Left lobe of liver (tissue), 2 donors: Measurements from ENCODE around the gene LSM7. TPM values are rescaled to one million over a fixed set of nuclear protein-coding genes. Genes with fewer than 3 reads are reported as not detected.

Experiments
- ATAC-seq: fragments of 200-7000 bp; cut with Tn5 transposase; one replicate; pipeline ENCODE4 v1.9.1; 2020; ENCODE audit warnings: mild to moderate bottlenecking, moderate library complexity
- DNase-seq: peaks from one replicate; pipeline ENCODE4 v3.0.0-alpha.2; 2020; ENCODE audit warnings: low spot score
- total RNA-seq: library from RNA; stranded (reverse); gene quantifications from one replicate; pipeline ENCODE4 v1.2.1, GENCODE V29; 2021
- donor health status: DM: no; HTN: no; CAD: no; lungs with moderate emphysema.
- donor health status: DM: no; HTN: yes; CAD: no.

Gene LSM7
- total RNA-seq, 1 donor from 2014 or later = 27.8 TPM

DNA sequence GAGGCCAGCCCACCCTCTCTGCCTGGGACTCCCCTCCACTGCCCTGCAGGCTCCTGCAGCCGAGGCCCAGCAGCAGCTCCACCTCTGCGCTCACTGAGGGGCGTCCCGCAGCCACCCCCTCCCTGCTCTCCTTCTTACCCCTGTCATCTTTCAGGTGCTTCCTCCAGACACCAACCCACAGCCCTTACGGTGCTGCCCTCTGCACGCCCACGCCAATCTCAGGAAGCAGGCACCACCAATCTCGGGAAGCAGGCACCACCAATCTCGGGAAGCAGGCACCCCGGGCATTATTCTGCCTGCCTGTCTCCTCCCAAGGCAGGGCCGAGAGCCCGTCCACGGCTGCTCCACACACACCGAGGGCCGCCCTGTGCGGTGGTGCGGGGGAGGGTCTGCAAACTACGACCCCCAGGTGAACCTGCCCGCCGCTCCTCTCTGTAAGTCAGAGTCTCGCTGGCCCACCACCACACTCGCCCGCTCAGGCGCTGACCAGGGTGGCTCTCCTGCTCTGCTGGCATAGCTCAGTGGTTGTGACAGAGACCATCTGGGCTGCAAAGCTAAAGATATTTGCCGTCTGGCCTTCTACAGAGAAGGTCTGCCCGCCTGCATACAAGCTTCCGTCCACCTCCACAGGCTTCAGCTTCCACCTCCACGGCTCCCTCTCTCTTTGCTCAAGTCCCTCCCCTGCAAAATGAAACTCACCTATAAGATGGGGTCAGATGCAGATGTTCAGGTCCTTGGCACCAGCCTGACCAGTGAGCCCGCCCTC is 2.9 kb downstream of the LSM7 start:
- ATAC-seq = no peak
- no peak for DNase-seq

DNA sequence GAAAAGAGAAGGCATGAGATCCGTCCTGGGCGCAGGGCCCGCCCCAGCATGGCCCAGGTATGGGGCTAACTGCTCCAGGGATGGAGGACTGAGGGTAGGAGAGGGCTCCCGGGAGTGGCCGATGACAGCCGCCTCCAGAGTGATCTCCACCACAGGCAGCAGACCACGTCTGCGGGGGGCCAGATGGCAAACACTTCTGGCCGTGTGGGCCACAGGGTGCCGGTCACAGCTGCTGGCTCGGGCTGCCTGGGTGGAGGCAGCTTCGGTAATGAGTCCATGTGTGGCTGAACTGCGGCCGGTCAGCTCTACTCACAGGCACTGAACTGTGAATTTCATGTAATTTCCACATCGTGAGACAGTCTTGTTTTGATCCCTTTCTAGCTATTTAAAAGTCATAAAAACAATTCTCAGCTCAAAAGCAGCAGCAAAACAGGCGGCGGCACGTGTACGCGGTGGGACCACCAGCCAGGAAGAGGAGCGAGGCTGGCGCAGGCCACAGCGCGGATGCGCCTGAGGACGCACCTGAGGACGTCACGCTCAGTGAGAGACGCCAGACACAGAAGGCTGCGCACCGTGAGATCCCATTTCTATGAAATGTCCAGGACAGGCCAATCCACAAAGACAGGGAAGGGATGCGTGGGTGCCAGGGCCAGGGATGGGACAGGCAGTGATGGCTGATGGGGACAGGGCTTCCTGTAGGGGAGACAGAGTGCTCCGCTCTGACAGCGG is 4.0 kb downstream of the LSM7 start:
- ATAC-seq (no peak), DNase-seq (no peak)

DNA sequence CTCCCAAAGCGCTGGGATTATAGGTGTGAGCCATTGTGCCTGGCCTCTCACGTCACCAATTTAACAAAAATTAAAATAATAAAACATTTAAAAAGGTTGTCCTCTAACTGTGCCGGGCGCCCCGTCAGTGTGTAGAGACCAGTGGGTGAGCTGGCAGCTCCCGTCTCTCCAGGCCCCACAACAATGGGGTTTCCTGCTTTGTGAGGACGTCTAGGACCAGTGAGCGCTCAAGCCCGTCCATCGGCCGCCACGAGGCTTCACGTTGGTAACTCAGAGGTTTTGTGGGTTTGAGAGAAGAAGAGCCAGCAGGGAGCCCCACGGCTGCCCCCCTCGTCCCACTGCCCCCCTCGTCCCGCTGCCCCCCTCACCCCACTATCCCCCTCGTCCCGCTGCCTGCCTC is 4.7 kb downstream of the LSM7 start:
- DNase-seq (no peak), ATAC-seq (no peak)

DNA sequence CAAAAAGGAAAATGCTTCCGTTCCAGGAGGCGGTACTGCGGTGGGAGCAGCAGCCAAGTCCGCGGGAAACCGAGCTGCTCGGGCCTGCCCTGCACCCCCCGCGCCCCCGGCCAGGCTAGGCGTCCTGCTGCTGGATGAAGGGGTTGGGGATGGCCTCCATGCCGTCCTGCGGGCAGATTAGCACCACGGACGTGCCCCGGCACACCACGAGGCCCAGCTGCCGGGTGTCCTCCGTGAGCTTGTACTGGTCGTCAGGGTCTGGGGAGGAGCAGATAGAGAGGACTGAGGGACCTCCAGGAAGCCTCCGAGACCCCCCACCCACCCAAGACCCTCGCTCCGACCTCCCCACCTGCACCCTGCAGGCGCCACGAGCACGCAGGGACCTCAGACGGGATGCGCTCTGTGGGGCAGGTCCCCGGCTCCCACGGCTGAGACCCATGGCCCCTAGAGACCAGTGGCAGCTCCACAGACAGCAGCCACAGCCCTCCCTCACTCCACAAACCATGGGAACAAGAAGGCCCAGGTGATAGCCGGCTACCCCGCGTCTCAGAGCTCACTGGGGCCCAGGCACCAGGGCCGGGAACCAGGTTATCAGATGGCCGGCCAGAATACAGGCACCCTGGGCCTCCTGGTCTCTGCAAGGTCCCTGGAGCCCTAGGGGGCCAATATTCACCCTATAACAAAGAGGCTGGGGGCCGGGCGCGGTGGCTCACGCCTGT is 6.7 kb downstream of the LSM7 start:
- no peak for DNase-seq
- ATAC-seq = no peak

DNA sequence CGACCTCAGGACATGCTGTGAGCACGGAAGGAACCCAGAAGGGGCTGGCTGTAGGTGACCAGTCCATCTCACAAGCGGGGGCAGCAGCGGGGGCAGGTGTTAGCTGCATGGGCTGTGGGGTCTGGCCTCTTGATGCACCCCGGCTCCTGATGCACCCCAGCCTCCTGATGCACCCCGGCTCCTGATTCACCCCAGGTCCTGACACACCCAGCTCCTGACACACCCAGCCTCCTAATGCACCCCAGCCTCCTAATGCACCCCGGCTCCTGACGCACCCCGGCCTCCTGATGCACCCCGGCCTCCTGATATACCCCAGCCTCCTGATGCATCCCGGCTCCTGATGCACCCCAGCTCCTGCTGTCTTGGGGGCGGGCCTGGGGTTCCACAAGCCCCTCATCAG is 7.4 kb downstream of the LSM7 start:
- no peak for DNase-seq
- no peak for ATAC-seq

DNA sequence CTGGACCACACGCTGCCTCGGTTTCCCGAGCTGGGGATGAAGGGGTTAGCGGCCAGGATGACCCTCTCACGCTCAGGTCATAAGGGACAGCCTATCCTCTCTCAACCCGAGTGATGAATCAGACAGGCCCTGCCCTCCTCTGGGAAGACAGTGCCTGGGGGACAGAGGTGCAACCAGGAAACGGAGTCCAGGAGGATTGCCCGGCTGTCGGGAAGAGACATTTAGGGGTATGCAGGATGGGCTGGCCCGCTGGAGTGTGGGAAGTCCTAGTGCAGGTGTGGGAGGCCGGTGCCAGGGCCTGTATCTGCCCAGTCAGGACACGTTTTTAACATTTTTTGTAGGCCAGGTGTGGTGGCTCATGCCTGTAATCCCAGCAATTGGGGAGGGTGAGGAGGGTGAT is 8.3 kb downstream of the LSM7 start:
- DNase-seq = no peak
- no peak for ATAC-seq

DNA sequence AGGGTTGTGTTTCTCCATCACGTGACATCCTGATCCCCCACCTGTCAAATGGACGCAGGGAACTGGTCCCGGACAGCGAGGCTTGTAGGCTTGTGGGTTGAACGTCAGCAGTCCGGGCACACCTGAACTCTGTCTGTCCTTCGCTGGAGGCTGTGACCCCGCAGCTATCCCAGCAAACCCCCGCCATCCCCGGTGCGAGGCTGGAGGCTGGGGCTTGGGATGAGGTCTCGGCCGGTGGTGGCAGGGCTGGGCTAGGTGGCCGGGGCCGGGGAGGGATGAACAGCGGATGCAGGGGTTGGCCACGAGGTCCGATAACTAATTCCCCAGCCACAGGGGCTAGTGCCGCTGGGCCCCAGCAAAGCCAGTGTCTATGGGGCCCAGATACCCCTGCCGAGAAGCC is 8.8 kb downstream of the LSM7 start:
- DNase-seq (no peak), ATAC-seq (no peak)

DNA sequence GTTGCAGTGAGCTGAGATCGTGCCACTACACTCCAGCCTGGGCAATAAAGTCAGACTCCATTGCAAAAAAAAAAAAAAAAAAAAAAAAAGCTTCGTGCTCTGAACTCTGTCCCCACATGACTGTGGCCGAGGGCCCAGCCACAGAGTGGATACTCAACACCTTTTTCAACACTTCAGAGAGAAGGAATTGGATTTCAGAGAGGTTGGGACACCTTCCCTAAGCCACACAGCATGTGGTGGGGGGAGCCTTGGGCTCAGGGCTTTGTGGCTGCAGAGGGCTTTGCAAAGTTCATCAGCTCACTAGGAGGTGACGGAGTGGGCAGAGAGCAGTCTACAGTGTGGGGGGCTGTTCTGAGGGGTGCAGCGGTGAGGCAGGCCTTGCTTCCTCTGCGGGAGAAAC is 9.5 kb downstream of the LSM7 start:
- ATAC-seq (no peak), DNase-seq (no peak)

DNA sequence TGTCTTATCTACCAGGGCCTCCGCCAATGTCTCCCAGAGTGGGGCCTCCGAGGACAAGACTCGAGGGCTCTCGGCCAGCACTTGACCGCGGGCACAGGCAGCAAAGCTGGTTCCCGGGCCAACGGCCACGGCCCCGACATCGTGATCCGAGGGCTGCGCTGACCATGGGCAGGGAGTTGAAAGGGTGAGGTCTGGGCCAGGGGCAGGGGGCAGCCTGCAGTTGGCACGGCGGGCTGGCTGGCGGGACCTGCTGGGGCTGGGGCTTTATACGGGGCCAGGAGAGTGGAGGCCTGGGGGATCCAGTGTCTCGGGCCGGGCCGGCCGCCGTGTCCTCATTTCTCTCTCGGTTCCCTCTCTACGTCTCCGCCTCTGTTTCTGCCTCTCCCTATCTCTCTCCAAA is 10.6 kb downstream of the LSM7 start:
- no peak for ATAC-seq

DNA sequence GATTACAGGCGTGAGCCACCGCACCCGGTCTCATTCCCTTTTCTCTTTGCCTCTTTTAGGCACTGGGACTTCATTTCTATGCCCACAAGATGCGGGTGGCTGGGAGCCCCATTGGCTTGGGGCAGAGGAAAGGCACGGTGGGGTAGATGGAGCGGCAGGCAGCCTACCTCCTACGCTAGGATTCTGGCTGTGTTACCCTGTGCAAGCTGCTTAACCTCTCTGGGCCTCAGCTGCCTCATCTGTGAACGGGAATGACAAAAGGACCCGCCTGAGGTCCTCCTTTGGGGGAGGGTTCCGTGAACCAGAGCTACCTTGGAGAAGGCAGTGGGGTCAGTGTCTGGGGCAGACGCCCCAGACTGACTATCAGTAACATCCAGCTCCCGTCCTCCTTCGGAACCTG is 11.1 kb downstream of the LSM7 start:
- no peak for ATAC-seq
- DNase-seq = no peak

More for the DNA sequence above, 10.6 kb downstream of the LSM7 start:
- no peak for DNase-seq

DNA sequence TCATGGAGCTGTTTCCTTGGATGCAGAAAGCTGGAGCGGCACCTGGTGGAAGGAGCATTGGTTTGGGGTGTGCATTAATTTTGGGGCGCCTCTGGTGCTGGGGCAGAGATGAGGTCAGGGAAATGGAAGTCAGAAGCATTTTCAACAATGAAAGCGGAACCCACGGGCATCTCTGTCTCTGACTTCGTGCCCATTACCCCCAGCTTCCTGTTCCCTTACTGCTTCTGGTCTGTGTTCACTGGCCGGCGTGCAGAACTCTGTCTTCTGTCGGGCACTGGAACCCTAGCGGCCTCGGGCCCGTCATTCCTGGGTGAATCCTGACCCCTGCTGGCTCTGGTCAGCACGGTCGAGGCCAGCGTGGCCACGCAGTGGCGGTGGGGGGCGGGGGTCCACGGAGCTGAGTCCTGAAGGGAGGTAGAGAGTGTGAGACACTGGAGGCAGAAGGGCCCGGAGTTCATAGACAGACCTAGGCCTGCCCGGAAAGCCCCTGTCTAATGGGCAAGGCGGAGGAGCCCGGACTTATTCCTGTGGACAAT is 12.5 kb downstream of the LSM7 start:
- ATAC-seq (peak; percentile 96), DNase-seq (peak; percentile 67)

DNA sequence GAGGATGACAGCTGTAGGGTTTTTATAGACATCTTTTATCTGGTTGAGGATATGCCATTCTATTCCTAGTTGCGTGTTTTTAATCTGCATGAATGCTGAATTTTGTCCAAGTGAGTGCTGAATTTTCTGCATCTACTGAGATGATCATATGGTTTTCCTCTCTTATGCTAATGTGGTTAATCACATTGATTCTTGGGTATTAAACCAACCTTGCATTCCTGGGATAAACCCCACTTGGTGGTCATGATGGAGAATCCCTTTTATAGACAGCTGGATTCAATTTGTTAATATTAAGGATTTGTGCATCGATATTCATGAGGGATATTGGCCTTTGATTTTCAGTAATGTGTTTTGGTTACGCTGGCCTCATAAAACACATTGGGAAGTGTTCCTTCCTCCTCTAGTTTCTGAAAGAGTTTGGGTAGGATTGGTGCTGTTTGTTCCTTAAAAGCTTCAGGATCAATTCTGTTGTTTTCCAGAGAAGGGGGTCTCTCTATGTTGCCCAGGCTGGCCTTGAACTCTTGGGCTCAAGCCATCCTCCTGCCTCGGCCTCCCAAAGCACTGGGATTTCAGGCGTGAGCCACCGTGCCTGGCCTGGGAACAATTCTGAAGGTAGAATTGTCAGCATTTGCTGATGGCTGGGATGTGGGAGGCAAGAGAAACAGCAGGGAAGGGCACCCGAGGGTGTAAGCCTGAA is 13.1 kb downstream of the LSM7 start:
- no peak for ATAC-seq
- no peak for DNase-seq

DNA sequence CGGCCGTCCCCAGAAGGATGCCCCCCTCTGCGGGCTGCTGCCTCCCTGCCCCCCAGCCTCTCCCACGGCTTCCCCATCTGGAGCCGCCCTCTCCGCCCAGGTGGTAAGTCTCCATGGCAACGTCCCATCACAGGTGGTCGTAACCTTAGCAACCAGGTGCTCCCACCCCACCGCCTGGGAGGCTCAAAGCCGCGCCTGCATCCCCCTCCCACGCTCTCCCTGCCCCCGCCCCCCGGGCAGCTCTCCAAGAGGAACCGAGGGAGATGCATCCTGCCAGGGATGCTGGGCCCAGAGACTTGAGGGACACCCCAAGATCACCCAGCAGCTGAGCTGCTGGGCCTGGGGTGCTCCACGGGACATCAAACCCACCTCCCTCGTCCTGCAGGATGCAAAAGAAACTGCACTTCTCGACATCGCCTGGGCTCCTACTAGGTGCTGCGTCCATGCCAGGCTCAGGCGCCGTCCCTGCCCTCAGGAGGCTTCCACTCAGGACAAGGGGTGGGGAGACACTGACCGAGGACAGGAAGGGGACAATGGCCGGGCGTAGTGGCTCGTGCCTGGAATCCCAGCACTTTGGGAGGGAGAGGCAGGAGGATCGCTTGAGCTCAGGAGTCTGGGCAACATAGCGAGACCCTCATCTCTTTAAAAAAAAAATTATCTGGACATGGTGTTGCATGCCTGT is 15.4 kb downstream of the LSM7 start:
- no peak for ATAC-seq
- no peak for DNase-seq

DNA sequence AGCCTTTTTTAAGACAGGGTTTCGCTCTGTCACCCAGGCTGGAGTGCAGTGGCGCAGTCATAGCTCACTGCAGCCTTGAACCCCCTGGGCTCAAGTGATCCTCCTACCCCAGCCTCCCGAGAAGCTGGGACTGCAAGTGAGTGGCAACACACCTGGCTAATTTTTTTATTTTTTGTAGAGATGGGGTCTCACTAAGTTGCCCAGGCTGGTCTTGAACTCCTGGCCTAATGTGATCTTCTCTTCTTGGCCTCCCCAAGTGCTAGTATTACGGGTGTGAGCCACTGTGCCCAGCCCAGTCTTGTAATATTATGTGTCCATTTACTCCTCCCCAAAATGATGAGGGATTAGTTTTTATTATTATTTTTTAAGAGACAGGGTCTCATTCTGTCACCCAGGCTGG is 17.3 kb downstream of the LSM7 start:
- ATAC-seq (no peak), DNase-seq (no peak)

DNA sequence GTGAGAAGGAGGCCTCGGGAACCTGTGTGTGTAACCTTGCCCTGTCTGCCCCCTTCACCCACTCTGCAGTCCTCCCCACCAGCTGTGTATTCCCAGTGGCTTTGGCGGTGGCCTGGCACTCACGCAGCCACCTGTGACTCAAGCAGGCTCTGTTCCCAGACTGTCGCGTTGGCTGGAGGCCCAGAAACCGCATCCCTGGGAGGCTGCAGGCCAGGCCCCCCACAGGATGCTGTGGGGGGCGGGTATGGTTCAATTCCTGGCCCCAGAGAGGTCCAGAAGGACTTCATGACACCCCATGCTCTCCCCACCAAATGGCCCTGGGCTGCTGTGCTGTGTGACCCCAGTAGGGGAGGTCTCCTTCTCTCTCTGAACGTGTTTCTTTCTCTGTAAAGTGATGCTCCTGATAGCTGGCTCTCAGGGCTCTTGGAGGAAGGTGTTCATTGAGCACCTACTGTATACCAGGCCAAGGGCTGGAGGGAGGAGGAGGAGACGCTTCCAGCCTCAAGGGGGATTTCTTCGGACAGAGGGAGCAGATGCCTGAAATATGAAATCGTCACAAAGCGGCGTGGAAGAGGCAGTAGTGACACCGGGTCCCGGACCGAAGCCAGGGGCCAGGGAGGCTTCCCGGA is 18.5 kb downstream of the LSM7 start:
- DNase-seq (no peak), ATAC-seq (peak; percentile 24)

DNA sequence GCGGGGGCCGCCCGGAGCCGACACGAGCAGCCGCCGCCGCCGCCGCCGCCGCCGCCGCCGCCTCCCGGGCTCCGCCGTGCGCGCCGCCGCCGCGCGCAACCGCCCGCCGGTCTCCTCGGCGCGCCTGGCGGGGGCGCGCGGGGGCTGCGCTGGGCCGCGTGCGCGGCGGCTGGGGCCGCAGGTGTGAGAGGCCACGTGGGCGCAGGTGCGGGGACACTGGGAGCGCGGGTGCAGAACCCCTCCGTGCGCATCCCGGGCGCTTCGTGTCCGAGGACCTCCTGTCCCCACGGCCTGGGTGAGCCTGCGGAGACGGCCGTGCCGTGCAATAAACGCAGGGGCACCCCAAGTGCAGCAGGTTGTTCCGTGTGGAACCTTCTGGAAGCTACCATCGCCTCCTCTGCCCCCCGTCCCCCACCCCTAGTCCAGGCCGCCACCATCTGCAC is 20.3 kb downstream of the LSM7 start, which contains the start of gene LINGO3:
Gene LINGO3 (minus strand): TSS at position 41 of the 443 bp plus-strand sequence. CDS start 16,378 bp downstream, outside the sequence.
- no peak for DNase-seq
- peak; percentile 12 for ATAC-seq

DNA sequence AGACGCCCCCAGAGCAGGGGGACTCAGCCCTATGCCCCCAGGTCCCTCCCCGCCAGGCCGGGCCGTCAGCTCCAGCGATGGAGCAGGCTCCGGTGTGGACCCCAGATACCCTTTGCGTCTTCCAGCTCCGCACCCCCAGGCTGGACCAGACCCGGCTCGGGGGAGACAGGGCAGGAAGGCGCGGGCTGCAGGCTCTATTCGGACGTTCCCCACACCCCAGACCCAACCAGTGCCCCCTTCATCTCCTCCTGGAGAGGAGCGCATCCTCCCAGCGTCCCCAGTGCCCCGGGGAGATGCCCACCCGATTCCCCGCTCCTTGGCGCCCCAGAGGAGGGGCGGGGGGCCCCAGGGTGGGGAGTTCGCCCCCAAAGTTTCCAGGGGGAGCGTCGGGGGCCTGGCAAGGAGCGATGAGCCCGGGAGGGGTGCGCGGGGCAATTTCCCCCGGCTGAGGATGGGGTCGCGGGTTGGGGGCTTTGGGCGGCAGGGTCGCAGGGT is 20.8 kb downstream of the LSM7 start:
- no peak for DNase-seq
- no peak for ATAC-seq

DNA sequence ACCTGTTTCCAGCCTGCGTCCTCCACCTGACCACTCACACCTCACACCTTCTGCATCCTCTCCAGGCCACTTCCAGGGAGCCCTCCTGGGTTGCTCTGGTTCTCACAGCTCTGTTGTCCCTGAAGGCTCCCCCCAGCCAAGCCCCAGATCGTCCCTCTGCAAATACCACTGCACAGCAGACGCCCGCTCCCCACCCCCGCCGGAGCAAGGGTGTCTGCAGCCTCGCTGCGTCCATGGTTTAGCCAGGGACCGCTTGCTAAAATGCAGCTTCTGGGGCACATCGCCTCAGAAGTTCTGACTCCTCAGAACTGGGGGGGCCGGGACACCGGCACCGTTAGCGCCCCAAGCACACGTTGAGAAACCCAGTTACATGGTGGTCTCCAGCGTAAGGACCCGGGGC is 21.4 kb downstream of the LSM7 start:
- no peak for ATAC-seq
- DNase-seq = no peak

DNA sequence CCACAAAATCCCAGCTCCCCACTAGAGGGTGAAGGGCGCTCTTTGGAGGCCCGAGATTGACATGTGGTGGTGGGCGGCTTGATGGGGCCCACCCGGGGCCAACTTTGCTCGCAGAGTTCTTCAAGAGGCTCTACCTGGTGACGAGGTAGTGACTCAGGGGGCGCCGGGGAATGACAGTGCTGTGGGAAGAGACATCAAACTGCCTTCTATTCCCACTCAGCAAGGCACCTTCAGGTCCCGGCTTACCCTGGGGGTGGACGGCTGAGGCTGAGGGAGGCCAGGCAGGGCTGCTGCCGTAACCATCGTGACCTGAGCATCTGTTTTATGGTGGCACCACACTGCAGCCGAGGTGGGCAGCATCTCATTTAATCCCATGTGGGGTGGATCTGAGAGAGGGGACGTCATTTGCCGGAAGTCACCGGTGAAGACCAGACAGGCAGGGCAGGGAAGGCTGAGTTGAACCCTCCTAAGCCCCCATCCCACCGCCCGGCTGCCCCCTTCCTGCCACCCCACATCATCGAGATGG is 22.0 kb downstream of the LSM7 start:
- ATAC-seq = no peak
- DNase-seq = no peak
